HCT116 (cell line): ENCODE measurements around the gene ARHGAP28. TPM values are rescaled to one million over a fixed set of nuclear protein-coding genes. Genes with fewer than 3 reads are reported as not detected.

Experiments
- ATAC-seq: fragments of 200-7000 bp; cut with Tn5 transposase; 2 replicates; pipeline ENCODE4 v1.9.1; 2020; ENCODE audit warnings: mild to moderate bottlenecking, moderate library complexity
- BruUV-seq: library from RNA; stranded (reverse); fragments of 400-500 nt; replicated peaks from 2 replicates; lab custom pipeline; 2021; lab: Mats Ljungman, UMichigan
- CTCF ChIA-PET: fragments of 300-600 bp; sonication (Branson Sonifier 250); formaldehyde crosslinking; loops from one replicate; lab custom pipeline; 2021; ENCODE audit warnings: antibody characterized with exemption; lab: Charles Lee
- POLR2A ChIA-PET: fragments of 300-600, 350-600 bp; sonication (Branson Sonifier 250); formaldehyde crosslinking; loops from one replicate; lab custom pipeline; 2021; ENCODE audit warnings: antibody characterized with exemption; lab: Charles Lee
- RAD21 ChIA-PET, 2 experiments: fragments of 300-600 bp; sonication (Branson Sonifier 250); formaldehyde crosslinking; loops; one replicate each; lab custom pipeline; 2023; ENCODE audit warnings: low total read pairs in 2 of 2; ENCODE audit not compliant: uncharacterized antibody in 2 of 2, unreplicated experiment in 2 of 2, low non-redundant PET in 1 of 2; lab: Charles Lee
- DNase-seq: peaks from one replicate; pipeline ENCODE4 v3.0.0-alpha.2; 2010; ENCODE audit warnings: low read depth, low spot score
- H2AFZ ChIP-seq: fragments of 200-600 bp; shearing (Covaris generic), sonication (generic); 2 replicates; pipeline ENCODE4 v1.6.1; 2017; ENCODE audit warnings: low read depth, mixed run types, mixed read lengths, antibody characterized with exemption, low read length; ENCODE audit not compliant: poor library complexity, severe bottlenecking
- H3K27ac ChIP-seq: 2 replicates; pipeline ENCODE4 v1.5.1; 2012; ENCODE audit warnings: low read depth, low read length
- H3K27me3 ChIP-seq: fragments of 200-600 bp; sonication (generic); 2 replicates; pipeline ENCODE4 v1.6.1; 2016; ENCODE audit warnings: mixed run types, low read length, mixed read lengths; ENCODE audit not compliant: insufficient read depth
- H3K36me3 ChIP-seq, 2 experiments: fragments of 200-500 bp in 1 of 2; fragments of 200-600 bp in 1 of 2; sonication (Bioruptor generic) in 1 of 2; sonication (generic) in 1 of 2; 2 replicates each; pipeline versions ENCODE4 v1.5.1 to v1.6.1; 2014 to 2016; ENCODE audit warnings: low read length in 2 of 2, inconsistent platforms in 1 of 2, mixed read lengths in 1 of 2, mixed run types in 1 of 2; ENCODE audit not compliant: insufficient read depth in 2 of 2, control insufficient read depth in 1 of 2
- H3K4me1 ChIP-seq, 2 experiments: fragments of 200-600 bp in 1 of 2; sonication (generic) in 1 of 2; 2 replicates each; pipeline versions ENCODE4 v1.5.1 to v1.6.1; 2012 to 2017; ENCODE audit warnings: low read length in 2 of 2, inconsistent platforms in 1 of 2, mild to moderate bottlenecking in 1 of 2, mixed read lengths in 1 of 2, mixed run types in 1 of 2, moderate library complexity in 1 of 2; ENCODE audit not compliant: insufficient read depth in 2 of 2, control insufficient read depth in 1 of 2
- H3K4me2 ChIP-seq: fragments of 200-600 bp; sonication (generic); 2 replicates; pipeline ENCODE4 v1.6.1; 2017; ENCODE audit warnings: mixed run types, low read length, mixed read lengths
- H3K4me3 ChIP-seq, 2 experiments: fragments of 200-600 bp in 1 of 2; sonication (generic) in 1 of 2; replicated peaks in 1 of 2; 2 replicates each; pipeline ENCODE4 v1.5.1; 2011 to 2016; ENCODE audit warnings: low read length in 2 of 2, control low read depth in 1 of 2, low read depth in 1 of 2, mild to moderate bottlenecking in 1 of 2, mixed read lengths in 1 of 2, mixed run types in 1 of 2
- H3K79me2 ChIP-seq: fragments of 200-600 bp; sonication (generic); 2 replicates; pipeline ENCODE4 v1.6.1; 2017; ENCODE audit warnings: mild to moderate bottlenecking, mixed run types, low read length, moderate library complexity, mixed read lengths; ENCODE audit not compliant: insufficient read depth
- H3K9ac ChIP-seq: fragments of 200-600 bp; sonication (generic); 2 replicates; pipeline ENCODE4 v1.6.1; 2016; ENCODE audit warnings: low read length, mixed read lengths
- H3K9me2 ChIP-seq: fragments of 200-600 bp; sonication (generic), shearing (Covaris generic); 2 replicates; pipeline ENCODE4 v1.6.1; 2017; ENCODE audit warnings: mixed run types, mild to moderate bottlenecking, moderate library complexity; ENCODE audit not compliant: insufficient read depth
- H3K9me3 ChIP-seq, 2 experiments: fragments of 200-500 bp in 1 of 2; fragments of 200-600 bp in 1 of 2; sonication (Bioruptor generic) in 1 of 2; sonication (generic) in 1 of 2; 2 replicates each; pipeline ENCODE4 v1.6.1; 2014 to 2017; ENCODE audit warnings: low read length in 2 of 2, mixed read lengths in 2 of 2, inconsistent platforms in 1 of 2, low read depth in 1 of 2, mild to moderate bottlenecking in 1 of 2, mixed run types in 1 of 2, moderate library complexity in 1 of 2; ENCODE audit not compliant: control insufficient read depth in 1 of 2, insufficient read depth in 1 of 2
- H4K20me1 ChIP-seq: fragments of 200-600 bp; sonication (generic), shearing (Covaris generic); 2 replicates; pipeline ENCODE4 v1.6.1; 2017; ENCODE audit warnings: mixed run types, mild to moderate bottlenecking, moderate library complexity; ENCODE audit not compliant: insufficient read depth
- ATF3 ChIP-seq: IDR thresholded peaks from 2 replicates; pipeline ENCODE4 v1.6.1; 2012
- EZH2 ChIP-seq: fragments of 200-600 bp; sonication (generic); IDR thresholded peaks from 2 replicates; pipeline ENCODE4 v1.6.1; 2017; ENCODE audit warnings: antibody characterized with exemption, mixed run types
- EZH2phosphoT487 ChIP-seq: fragments of 200-600 bp; IDR thresholded peaks from 2 replicates; pipeline ENCODE4 v1.6.1; 2018; ENCODE audit warnings: antibody characterized with exemption, borderline replicate concordance
- POLR2A ChIP-seq: IDR thresholded peaks from 2 replicates; pipeline ENCODE4 v1.7.0; 2011; ENCODE audit warnings: borderline replicate concordance; ENCODE audit not compliant: insufficient read depth, insufficient read length; ENCODE audit errors: extremely low read depth
- POLR2AphosphoS5 ChIP-seq: IDR thresholded peaks from 2 replicates; pipeline ENCODE4 v1.6.1; 2011; ENCODE audit warnings: mild to moderate bottlenecking, low read depth, low read length, moderate library complexity
- SIN3A ChIP-seq: IDR thresholded peaks from 2 replicates; pipeline ENCODE4 v1.6.1; 2012; ENCODE audit warnings: low read depth
- TCF7L2 ChIP-seq: IDR thresholded peaks from 2 replicates; pipeline ENCODE4 v1.7.0; 2011; ENCODE audit warnings: borderline replicate concordance, inconsistent platforms; ENCODE audit not compliant: insufficient read depth, insufficient read length; ENCODE audit errors: extremely low read depth
- ZNF274 ChIP-seq: fragments of 200-500 bp; sonication (Bioruptor generic); IDR thresholded peaks from 2 replicates; pipeline ENCODE4 v1.6.1; 2014; ENCODE audit warnings: mild to moderate bottlenecking, low read depth, low read length, inconsistent platforms
- intact Hi-C: fragments of 100-400 bp; cut with micrococcal nuclease; formaldehyde crosslinking; loops from 2 replicates; pipeline ENCODE4 v1.10.0; 2022
- total RNA-seq: library from RNA; stranded (reverse); gene quantifications from one replicate; pipeline ENCODE4 v1.2.1, GENCODE V29; 2021; ENCODE audit not compliant: unreplicated experiment
- TF ChIP-seq, protein P1 (sequence below): IDR thresholded peaks from 2 replicates; pipeline ENCODE4 v1.6.1; 2011; ENCODE audit warnings: mild to moderate bottlenecking, low read length, moderate library complexity; ENCODE audit not compliant: insufficient replicate concordance; ENCODE audit errors: extremely low read depth
- TF ChIP-seq, protein P2 (sequence below), 3 experiments: fragments of 200-600 bp in 1 of 3; sonication (generic) in 1 of 3; IDR thresholded peaks in 2 of 3; conservative IDR thresholded peaks in 1 of 3; 2 replicates each; pipeline ENCODE4 v1.5.1; 2012 to 2017; ENCODE audit warnings: low read depth in 2 of 3, low read length in 2 of 3, antibody characterized with exemption in 1 of 3, borderline replicate concordance in 1 of 3, control low read depth in 1 of 3, mild to moderate bottlenecking in 1 of 3, mixed read lengths in 1 of 3, mixed run types in 1 of 3, moderate library complexity in 1 of 3; ENCODE audit not compliant: insufficient read depth in 1 of 3

Gene ARHGAP28
- total RNA-seq, 1 experiment from 2014 or later, result not detected

- Histone ChIP-seq H2AFZ (no peak overlapping the region), H3K9ac (no peak overlapping the region), H3K4me2 (no peak overlapping the region), H3K79me2 (no peaks in the 10 kb centered on the region), H3K27me3 (no peaks in the 10 kb centered on the region), H3K9me2 (no peaks in the 10 kb centered on the region), H3K4me3 (no peak overlapping the region), H4K20me1 (no peaks in the 10 kb centered on the region), H3K36me3 (no peaks in the 10 kb centered on the region), H3K4me1 (no peaks in the 10 kb centered on the region), H3K9me3 (peaks cover 8 to 21% of the 10 kb centered on the region in 2 experiments; a peak in 2 of 4 replicates), H3K27ac (no peak overlapping the region)
- ChIA-PET POLR2A (no interaction called here), RAD21 (no interaction called here), CTCF (no interaction called here)
- no peak for TF ChIP-seq POLR2A
- no peak for TF ChIP-seq ZNF274
- TF ChIP-seq, protein P1, sequence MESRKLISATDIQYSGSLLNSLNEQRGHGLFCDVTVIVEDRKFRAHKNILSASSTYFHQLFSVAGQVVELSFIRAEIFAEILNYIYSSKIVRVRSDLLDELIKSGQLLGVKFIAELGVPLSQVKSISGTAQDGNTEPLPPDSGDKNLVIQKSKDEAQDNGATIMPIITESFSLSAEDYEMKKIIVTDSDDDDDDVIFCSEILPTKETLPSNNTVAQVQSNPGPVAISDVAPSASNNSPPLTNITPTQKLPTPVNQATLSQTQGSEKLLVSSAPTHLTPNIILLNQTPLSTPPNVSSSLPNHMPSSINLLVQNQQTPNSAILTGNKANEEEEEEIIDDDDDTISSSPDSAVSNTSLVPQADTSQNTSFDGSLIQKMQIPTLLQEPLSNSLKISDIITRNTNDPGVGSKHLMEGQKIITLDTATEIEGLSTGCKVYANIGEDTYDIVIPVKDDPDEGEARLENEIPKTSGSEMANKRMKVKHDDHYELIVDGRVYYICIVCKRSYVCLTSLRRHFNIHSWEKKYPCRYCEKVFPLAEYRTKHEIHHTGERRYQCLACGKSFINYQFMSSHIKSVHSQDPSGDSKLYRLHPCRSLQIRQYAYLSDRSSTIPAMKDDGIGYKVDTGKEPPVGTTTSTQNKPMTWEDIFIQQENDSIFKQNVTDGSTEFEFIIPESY, result no peak
- TF ChIP-seq ATF3, result no peak
- DNase-seq (no peak), ATAC-seq (no peak)
- BruUV-seq, result no TSS peak
- intact Hi-C loops, result no loop called here
These were observed 1.2 kb upstream of the ARHGAP28 start for GRCh38 chr18:6728331-6728730.

- no peak overlapping the region for H2AFZ ChIP-seq
- CTCF ChIA-PET, result no interaction called here
These were observed 688 bp upstream of the ARHGAP28 start for GRCh38 chr18:6728809-6729246.

More at GRCh38 chr18:6728809-6729246, 688 bp upstream of the ARHGAP28 start:
- Histone ChIP-seq H3K27ac (no peak overlapping the region), H3K4me1 (no peaks in the 10 kb centered on the region), H3K36me3 (no peaks in the 10 kb centered on the region), H3K79me2 (no peaks in the 10 kb centered on the region), H3K4me2 (no peak overlapping the region), H4K20me1 (no peaks in the 10 kb centered on the region), H3K9me2 (no peaks in the 10 kb centered on the region), H3K4me3 (no peak overlapping the region), H3K27me3 (no peaks in the 10 kb centered on the region), H3K9ac (no peak overlapping the region), H3K9me3 (peaks cover 8 to 26% of the 10 kb centered on the region in 2 experiments; a peak in 2 of 4 replicates)
- ChIA-PET POLR2A (no interaction called here), RAD21 (no interaction called here)
- intact Hi-C loops, result no loop called here
- no TSS peak for BruUV-seq
- DNase-seq (no peak), ATAC-seq (no peak)
- TF ChIP-seq, protein P1, result no peak
- no peak for TF ChIP-seq EZH2
- TF ChIP-seq SIN3A, result no peak
- TF ChIP-seq EZH2phosphoT487, result no peak
- TF ChIP-seq, protein P2, sequence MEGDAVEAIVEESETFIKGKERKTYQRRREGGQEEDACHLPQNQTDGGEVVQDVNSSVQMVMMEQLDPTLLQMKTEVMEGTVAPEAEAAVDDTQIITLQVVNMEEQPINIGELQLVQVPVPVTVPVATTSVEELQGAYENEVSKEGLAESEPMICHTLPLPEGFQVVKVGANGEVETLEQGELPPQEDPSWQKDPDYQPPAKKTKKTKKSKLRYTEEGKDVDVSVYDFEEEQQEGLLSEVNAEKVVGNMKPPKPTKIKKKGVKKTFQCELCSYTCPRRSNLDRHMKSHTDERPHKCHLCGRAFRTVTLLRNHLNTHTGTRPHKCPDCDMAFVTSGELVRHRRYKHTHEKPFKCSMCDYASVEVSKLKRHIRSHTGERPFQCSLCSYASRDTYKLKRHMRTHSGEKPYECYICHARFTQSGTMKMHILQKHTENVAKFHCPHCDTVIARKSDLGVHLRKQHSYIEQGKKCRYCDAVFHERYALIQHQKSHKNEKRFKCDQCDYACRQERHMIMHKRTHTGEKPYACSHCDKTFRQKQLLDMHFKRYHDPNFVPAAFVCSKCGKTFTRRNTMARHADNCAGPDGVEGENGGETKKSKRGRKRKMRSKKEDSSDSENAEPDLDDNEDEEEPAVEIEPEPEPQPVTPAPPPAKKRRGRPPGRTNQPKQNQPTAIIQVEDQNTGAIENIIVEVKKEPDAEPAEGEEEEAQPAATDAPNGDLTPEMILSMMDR (IDR thresholded peaks at IDR 0.05 in 2 of 3, conservative IDR thresholded peaks at IDR 0.05 in 1 of 3; ENCODE audit: borderline replicate concordance in 1 of 3, insufficient read depth in 1 of 3, low read depth in 2 of 3, low read length in 2 of 3), result no peak
- TF ChIP-seq ATF3, result no peak
- TF ChIP-seq POLR2AphosphoS5, result no peak
- TF ChIP-seq TCF7L2, result no peak
